Measurements from ENCODE around the gene CMTM4. TPM values are rescaled to one million over a fixed set of nuclear protein-coding genes. Genes with fewer than 3 reads are reported as not detected.

The CMTM4 gene
- total RNA-seq, 1 donor from 2014 or later: 82.3 TPM

DNA sequence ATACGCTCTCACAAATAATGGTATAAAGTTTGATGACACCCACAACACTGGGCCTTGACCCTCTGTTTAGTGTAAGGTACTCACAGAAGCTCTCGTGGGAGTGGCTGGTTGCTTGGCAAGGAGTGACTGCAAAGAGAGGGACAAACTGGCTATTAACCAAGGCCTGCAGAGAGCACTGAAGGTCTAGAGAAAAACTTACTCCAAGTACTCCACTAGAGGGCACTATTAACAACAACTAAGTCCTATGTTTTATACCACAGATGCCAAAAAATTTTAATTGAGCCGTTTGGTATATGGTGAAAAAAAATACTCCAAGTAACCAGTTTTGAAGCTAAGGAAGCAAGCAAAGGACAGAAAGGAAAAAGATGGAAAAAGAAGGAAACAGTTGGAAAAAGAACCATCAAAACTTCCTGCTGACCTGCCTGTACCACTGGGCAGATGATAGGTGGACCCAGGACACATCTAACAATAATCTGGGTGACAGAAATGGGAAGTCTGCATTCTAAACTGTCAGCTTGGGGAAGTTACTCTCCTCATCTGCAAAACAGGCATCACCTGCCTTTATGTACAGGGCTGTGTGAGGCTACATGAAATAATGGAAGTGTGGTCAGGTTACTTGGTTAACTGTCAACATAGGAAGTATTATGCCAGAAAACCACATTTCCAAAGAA is 31.7 kb upstream of the CMTM4 start:
- TF ChIP-seq, protein P1, sequence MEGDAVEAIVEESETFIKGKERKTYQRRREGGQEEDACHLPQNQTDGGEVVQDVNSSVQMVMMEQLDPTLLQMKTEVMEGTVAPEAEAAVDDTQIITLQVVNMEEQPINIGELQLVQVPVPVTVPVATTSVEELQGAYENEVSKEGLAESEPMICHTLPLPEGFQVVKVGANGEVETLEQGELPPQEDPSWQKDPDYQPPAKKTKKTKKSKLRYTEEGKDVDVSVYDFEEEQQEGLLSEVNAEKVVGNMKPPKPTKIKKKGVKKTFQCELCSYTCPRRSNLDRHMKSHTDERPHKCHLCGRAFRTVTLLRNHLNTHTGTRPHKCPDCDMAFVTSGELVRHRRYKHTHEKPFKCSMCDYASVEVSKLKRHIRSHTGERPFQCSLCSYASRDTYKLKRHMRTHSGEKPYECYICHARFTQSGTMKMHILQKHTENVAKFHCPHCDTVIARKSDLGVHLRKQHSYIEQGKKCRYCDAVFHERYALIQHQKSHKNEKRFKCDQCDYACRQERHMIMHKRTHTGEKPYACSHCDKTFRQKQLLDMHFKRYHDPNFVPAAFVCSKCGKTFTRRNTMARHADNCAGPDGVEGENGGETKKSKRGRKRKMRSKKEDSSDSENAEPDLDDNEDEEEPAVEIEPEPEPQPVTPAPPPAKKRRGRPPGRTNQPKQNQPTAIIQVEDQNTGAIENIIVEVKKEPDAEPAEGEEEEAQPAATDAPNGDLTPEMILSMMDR (IDR thresholded peaks at IDR 0.05; ENCODE audit: unreplicated experiment): peak; percentile 71
- no peaks in the 10 kb centered on the region for H3K9me3 Mint-ChIP-seq (ENCODE audit: low read depth)
- DNase-seq (ENCODE audit: low spot score, unreplicated experiment): no peak
- H3K4me3 Mint-ChIP-seq (ENCODE audit: low read depth): no peak overlapping the region
- H3K36me3 Mint-ChIP-seq (ENCODE audit: insufficient read depth): peaks cover 50% of the 10 kb centered on the region
- peaks cover 31% of the 10 kb centered on the region for H3K4me1 Mint-ChIP-seq (ENCODE audit: low read depth)
- H3K27me3 Mint-ChIP-seq: no peaks in the 10 kb centered on the region
- H3K27ac Mint-ChIP-seq: peak overlapping the region; percentile 84

DNA sequence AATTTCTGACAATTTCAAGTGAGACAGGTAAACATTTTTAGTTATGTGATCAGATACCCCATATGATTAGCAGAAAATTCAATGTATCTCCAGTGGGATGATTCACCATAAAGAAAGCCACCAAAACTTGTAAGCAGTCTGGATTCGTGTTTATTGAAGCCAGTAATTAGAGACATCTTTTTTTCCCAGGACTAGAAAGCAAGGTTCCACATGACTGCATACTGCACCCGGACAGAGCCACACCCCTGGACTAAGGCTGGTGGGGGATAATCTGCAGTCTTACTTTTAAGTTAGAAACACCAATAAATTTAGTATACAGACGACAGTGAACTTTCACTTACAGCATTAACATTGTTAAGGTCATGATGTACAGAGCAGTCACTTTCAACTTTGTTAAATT is 24.2 kb upstream of the CMTM4 start:
- no peak for DNase-seq (ENCODE audit: low spot score, unreplicated experiment)
- H3K4me3 Mint-ChIP-seq (ENCODE audit: low read depth): no peak overlapping the region
- no peaks in the 10 kb centered on the region for H3K27me3 Mint-ChIP-seq
- H3K9me3 Mint-ChIP-seq (ENCODE audit: low read depth): no peaks in the 10 kb centered on the region
- peaks cover 19% of the 10 kb centered on the region for H3K4me1 Mint-ChIP-seq (ENCODE audit: low read depth)
- TF ChIP-seq, protein P1 (IDR thresholded peaks at IDR 0.05; ENCODE audit: unreplicated experiment): no peak
- no peak overlapping the region for H3K27ac Mint-ChIP-seq
- peaks cover 35% of the 10 kb centered on the region for H3K36me3 Mint-ChIP-seq (ENCODE audit: insufficient read depth)

DNA sequence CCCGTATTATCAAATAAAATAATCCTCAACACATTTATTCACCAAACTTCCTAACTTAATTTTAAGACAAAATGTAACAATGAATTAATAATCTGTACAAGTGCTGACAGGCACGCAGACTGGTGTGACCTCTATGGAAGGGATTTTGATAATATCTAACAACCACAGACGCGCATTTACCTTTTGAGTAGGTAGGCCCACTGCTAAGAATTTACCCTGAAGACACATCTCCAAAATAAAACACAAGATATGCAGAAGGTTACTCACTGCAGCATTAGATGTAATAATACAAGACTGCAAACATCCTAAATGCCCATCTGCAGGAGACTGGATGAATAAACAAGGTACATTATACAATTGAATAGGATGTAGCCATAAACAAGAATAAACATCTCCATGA is 22.7 kb upstream of the CMTM4 start:
- no peak for DNase-seq (ENCODE audit: low spot score, unreplicated experiment)
- Mint-ChIP-seq H3K4me3 (ENCODE audit: low read depth) (no peak overlapping the region), H3K4me1 (ENCODE audit: low read depth) (peaks cover 15% of the 10 kb centered on the region), H3K9me3 (ENCODE audit: low read depth) (no peaks in the 10 kb centered on the region), H3K27me3 (no peaks in the 10 kb centered on the region), H3K27ac (no peak overlapping the region), H3K36me3 (ENCODE audit: insufficient read depth) (peaks cover 24% of the 10 kb centered on the region)
- TF ChIP-seq, protein P1 (IDR thresholded peaks at IDR 0.05; ENCODE audit: unreplicated experiment): no peak

DNA sequence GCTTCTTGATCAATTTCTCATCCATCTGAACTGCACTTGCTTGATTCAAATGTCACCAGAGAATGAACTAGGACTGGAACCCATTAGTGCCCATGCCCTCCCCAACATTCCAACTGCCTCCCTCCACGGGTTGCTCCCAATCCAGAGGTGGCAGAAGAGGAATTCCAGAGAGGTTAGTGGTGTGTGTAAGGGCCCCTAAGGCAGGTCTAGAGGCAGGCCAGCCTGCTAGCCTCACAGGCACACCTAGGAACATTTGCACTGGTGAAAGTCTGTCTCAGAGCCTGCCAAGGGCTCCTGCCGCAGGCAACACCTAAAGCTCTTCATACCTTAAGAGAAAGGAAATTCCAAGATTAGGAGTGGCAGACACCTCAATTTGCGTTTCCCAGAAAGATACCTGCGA is 21.2 kb upstream of the CMTM4 start:
- TF ChIP-seq, protein P1 (IDR thresholded peaks at IDR 0.05; ENCODE audit: unreplicated experiment): no peak
- H3K36me3 Mint-ChIP-seq (ENCODE audit: insufficient read depth): peaks cover 10% of the 10 kb centered on the region
- no peaks in the 10 kb centered on the region for H3K27me3 Mint-ChIP-seq
- no peaks in the 10 kb centered on the region for H3K9me3 Mint-ChIP-seq (ENCODE audit: low read depth)
- H3K27ac Mint-ChIP-seq: no peak overlapping the region
- DNase-seq (ENCODE audit: low spot score, unreplicated experiment): no peak
- H3K4me1 Mint-ChIP-seq (ENCODE audit: low read depth): peaks cover 4% of the 10 kb centered on the region
- no peak overlapping the region for H3K4me3 Mint-ChIP-seq (ENCODE audit: low read depth)

DNA sequence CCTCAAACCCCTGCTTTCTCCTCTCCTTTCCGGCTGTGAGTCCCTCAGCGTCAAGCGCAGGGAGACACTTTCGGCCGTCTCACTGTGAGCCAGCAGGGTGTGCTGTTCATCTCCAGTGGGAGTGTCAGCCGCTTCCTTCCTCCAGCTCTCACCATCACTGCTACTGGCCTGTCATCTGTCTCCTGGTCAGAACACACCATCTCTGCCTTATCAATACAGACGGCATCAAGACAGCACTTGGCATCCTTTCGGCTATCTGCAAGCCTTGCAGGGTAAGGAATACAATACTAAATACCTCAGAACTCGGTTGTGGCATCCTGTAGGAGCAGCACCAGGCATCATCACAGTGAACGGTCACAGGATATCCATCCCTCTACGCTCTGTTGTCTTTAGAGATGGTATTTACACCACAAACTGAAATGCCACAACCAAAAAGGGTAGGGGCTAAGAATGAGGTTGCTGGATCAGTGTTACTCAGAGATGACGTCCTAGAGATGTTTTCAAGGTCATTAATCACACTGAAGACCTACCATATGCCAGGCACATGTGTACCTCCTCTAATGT is 20.7 kb upstream of the CMTM4 start:
- DNase-seq (ENCODE audit: low spot score, unreplicated experiment): no peak
- H3K27ac Mint-ChIP-seq: no peak overlapping the region
- peaks cover 5% of the 10 kb centered on the region for H3K9me3 Mint-ChIP-seq (ENCODE audit: low read depth)
- TF ChIP-seq, protein P1 (IDR thresholded peaks at IDR 0.05; ENCODE audit: unreplicated experiment): peak; percentile 54
- H3K4me1 Mint-ChIP-seq (ENCODE audit: low read depth): peaks cover 4% of the 10 kb centered on the region
- peaks cover 10% of the 10 kb centered on the region for H3K36me3 Mint-ChIP-seq (ENCODE audit: insufficient read depth)
- no peak overlapping the region for H3K4me3 Mint-ChIP-seq (ENCODE audit: low read depth)
- no peaks in the 10 kb centered on the region for H3K27me3 Mint-ChIP-seq

Measured in progenitor cell of endocrine pancreas (in vitro differentiated cells).